GM23338 (cell line): Measurements from ENCODE around the gene PRRG3. TPM values are rescaled to one million over a fixed set of nuclear protein-coding genes. Genes with fewer than 3 reads are reported as not detected.

Experiments
- ATAC-seq: fragments of 200-7000 bp; cut with Tn5 transposase; 3 replicates; pipeline ENCODE4 v1.9.1; 2020
- DNase-seq: peaks from one replicate; pipeline ENCODE4 v3.0.0-alpha.2; 2015; ENCODE audit warnings: low spot score
- H2AFZ ChIP-seq: fragments of 200-600 bp; sonication (generic); 2 replicates; pipeline ENCODE4 v1.8.0; 2016; ENCODE audit warnings: antibody characterized with exemption, mild to moderate bottlenecking, moderate library complexity
- H3F3A ChIP-seq: fragments of 200-600 bp; sonication (generic); replicated peaks from 2 replicates; pipeline ENCODE4 v1.8.0; 2017; ENCODE audit warnings: antibody characterized with exemption, mixed run types, low read depth
- H3K27ac ChIP-seq: fragments of 200-600 bp; sonication (generic); 2 replicates; pipeline ENCODE4 v1.6.1; 2016; ENCODE audit warnings: low read depth
- H3K27me3 ChIP-seq: fragments of 200-600 bp; sonication (generic); 2 replicates; pipeline ENCODE4 v1.8.0; 2016; ENCODE audit warnings: mild to moderate bottlenecking, mixed run types, moderate library complexity; ENCODE audit not compliant: insufficient read depth
- H3K36me3 ChIP-seq: fragments of 200-600 bp; sonication (generic); 2 replicates; pipeline ENCODE4 v1.8.0; 2016; ENCODE audit warnings: mild to moderate bottlenecking; ENCODE audit not compliant: insufficient read depth
- H3K4me1 ChIP-seq: fragments of 200-600 bp; sonication (generic); 2 replicates; pipeline ENCODE4 v1.8.0; 2016; ENCODE audit warnings: mild to moderate bottlenecking, moderate library complexity; ENCODE audit not compliant: insufficient read depth
- H3K4me2 ChIP-seq: fragments of 200-600 bp; sonication (generic); 2 replicates; pipeline ENCODE4 v1.7.1; 2017; ENCODE audit warnings: mixed run types
- H3K4me3 ChIP-seq: fragments of 200-600 bp; sonication (generic); 2 replicates; pipeline ENCODE4 v1.6.1; 2016; ENCODE audit warnings: mixed run types
- H3K79me2 ChIP-seq: fragments of 200-600 bp; sonication (generic); replicated peaks from 2 replicates; pipeline ENCODE4 v1.8.0; 2017; ENCODE audit warnings: mild to moderate bottlenecking; ENCODE audit not compliant: insufficient read depth
- H3K9me2 ChIP-seq: fragments of 200-600 bp; sonication (generic); 2 replicates; pipeline ENCODE4 v1.8.0; 2017; ENCODE audit not compliant: insufficient read depth
- H4K20me1 ChIP-seq: fragments of 200-600 bp; sonication (generic); replicated peaks from 2 replicates; pipeline ENCODE4 v1.8.0; 2017; ENCODE audit warnings: mild to moderate bottlenecking; ENCODE audit not compliant: insufficient read depth
- H3K27ac Mint-ChIP-seq: 2 replicates; pipeline ENCODE4 v1.8.0; 2020; ENCODE audit warnings: inconsistent platforms, mild to moderate bottlenecking, moderate library complexity, mixed read lengths
- H3K27me3 Mint-ChIP-seq: 3 replicates; pipeline ENCODE4 v1.8.0; 2022; ENCODE audit warnings: low read depth, mild to moderate bottlenecking, moderate library complexity, mixed read lengths, inconsistent platforms; ENCODE audit not compliant: insufficient read depth, poor library complexity
- H3K36me3 Mint-ChIP-seq: 3 replicates; pipeline ENCODE4 v1.8.0; 2021; ENCODE audit warnings: low read depth, mild to moderate bottlenecking, inconsistent platforms, moderate library complexity, mixed read lengths
- H3K4me1 Mint-ChIP-seq: 3 replicates; pipeline ENCODE4 v1.8.0; 2020; ENCODE audit warnings: mild to moderate bottlenecking, inconsistent platforms, mixed read lengths
- H3K4me3 Mint-ChIP-seq: 3 replicates; pipeline ENCODE4 v1.8.0; 2021; ENCODE audit warnings: moderate library complexity, mild to moderate bottlenecking, inconsistent platforms, mixed read lengths
- H3K9me3 Mint-ChIP-seq: 3 replicates; pipeline ENCODE4 v1.8.0; 2020; ENCODE audit warnings: moderate library complexity, mild to moderate bottlenecking, inconsistent platforms, mixed read lengths
- CREB1 ChIP-seq: fragments of 250-450 bp; sonication (Bioruptor Pico); IDR thresholded peaks from 2 replicates; pipeline ENCODE4 v1.5.0; 2020; ENCODE audit warnings: low read depth, mild to moderate bottlenecking, moderate library complexity
- CTCF ChIP-seq, 2 experiments: fragments of 200-600 bp in 1 of 2; sonication (generic) in 1 of 2; conservative IDR thresholded peaks; 2 replicates each; pipeline versions ENCODE4 v1.5.1 to v1.6.1; 2016 to 2017; ENCODE audit warnings: antibody characterized with exemption in 2 of 2, low read depth in 2 of 2, mild to moderate bottlenecking in 2 of 2, moderate library complexity in 1 of 2
- EZH2 ChIP-seq: fragments of 200-600 bp; sonication (generic); IDR thresholded peaks from one replicate; pipeline ENCODE4 v1.8.0; 2017; ENCODE audit warnings: antibody characterized with exemption, mild to moderate bottlenecking, low read depth; ENCODE audit not compliant: unreplicated experiment
- POLR2AphosphoS5 ChIP-seq: IDR thresholded peaks from 2 replicates; pipeline ENCODE4 v1.6.1; 2016; ENCODE audit warnings: antibody characterized with exemption, low read depth
- REST ChIP-seq: IDR thresholded peaks from one replicate; pipeline ENCODE4 v1.6.1; 2018; ENCODE audit warnings: antibody characterized with exemption; ENCODE audit not compliant: unreplicated experiment
- polyA plus RNA-seq: library from polyadenylated mRNA; unstranded; fragments of >200 nt; fragmentation: Nextera tagmentation; extraction: Ambion mirVana; gene quantifications from 2 replicates; pipeline ENCODE4 v1.2.1, GENCODE V29; 2016
- total RNA-seq: library from RNA; depleted of rRNA; stranded (reverse); fragments of >200 nt; shearing (Covaris generic); gene quantifications from 2 replicates; pipeline ENCODE4 v1.2.3, GENCODE V29; 2014
- TF ChIP-seq, protein P1 (sequence below): IDR thresholded peaks from 2 replicates; pipeline ENCODE4 v1.6.1; 2016; ENCODE audit warnings: antibody characterized with exemption

The PRRG3 gene
- total and polyA plus RNA-seq, 2 experiments from 2014 or later, result 5.0 to 10.6 TPM

- H3F3A ChIP-seq, result no peaks in the 10 kb centered on the region
- Mint-ChIP-seq H3K4me1 (peaks cover 7% of the 10 kb centered on the region; the same call in 2 of the 3 replicates), H3K4me3 (peak overlapping the region; percentile 34; the same call in 1 of the 3 replicates), H3K27ac (no peak overlapping the region), H3K9me3 (no peaks in the 10 kb centered on the region; the same call in 2 of the 3 replicates), H3K27me3 (peaks cover 2% of the 10 kb centered on the region), H3K36me3 (no peaks in the 10 kb centered on the region)
- no peak overlapping the region for H3K4me2 ChIP-seq
- H3K4me3 ChIP-seq, result no peak overlapping the region
- peak overlapping the region; percentile 69; the same call in 1 of the 2 replicates for H2AFZ ChIP-seq
- no peaks in the 10 kb centered on the region for H3K27me3 ChIP-seq
- H3K36me3 ChIP-seq, result no peaks in the 10 kb centered on the region
- ATAC-seq (peak; percentile 98), DNase-seq (peak; percentile 72)
- peak; percentile 45 to 72 for TF ChIP-seq CTCF (conservative IDR thresholded peaks at IDR 0.05; ENCODE audit: low read depth in 2 of 2)
- TF ChIP-seq, protein P1, sequence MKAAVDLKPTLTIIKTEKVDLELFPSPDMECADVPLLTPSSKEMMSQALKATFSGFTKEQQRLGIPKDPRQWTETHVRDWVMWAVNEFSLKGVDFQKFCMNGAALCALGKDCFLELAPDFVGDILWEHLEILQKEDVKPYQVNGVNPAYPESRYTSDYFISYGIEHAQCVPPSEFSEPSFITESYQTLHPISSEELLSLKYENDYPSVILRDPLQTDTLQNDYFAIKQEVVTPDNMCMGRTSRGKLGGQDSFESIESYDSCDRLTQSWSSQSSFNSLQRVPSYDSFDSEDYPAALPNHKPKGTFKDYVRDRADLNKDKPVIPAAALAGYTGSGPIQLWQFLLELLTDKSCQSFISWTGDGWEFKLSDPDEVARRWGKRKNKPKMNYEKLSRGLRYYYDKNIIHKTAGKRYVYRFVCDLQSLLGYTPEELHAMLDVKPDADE, result no peak
- no peak for TF ChIP-seq REST
- no peaks in the 10 kb centered on the region for H4K20me1 ChIP-seq
- H3K9me2 ChIP-seq, result no peaks in the 10 kb centered on the region
- no peaks in the 10 kb centered on the region for H3K4me1 ChIP-seq
- no peaks in the 10 kb centered on the region for H3K79me2 ChIP-seq
- H3K27ac ChIP-seq, result no peak overlapping the region
Observed at GRCh38 chrX:151722241-151722846, 27.1 kb downstream of the PRRG3 start.

GRCh38 chrX:151723156-151723760 is 28.0 kb downstream of the PRRG3 start:
- no peaks in the 10 kb centered on the region for H3K4me1 ChIP-seq
- Mint-ChIP-seq H3K27me3 (peaks cover 2% of the 10 kb centered on the region), H3K4me3 (no peak overlapping the region), H3K4me1 (peaks cover 7% of the 10 kb centered on the region; the same call in 2 of the 3 replicates), H3K9me3 (no peaks in the 10 kb centered on the region; the same call in 2 of the 3 replicates), H3K36me3 (no peaks in the 10 kb centered on the region), H3K27ac (no peak overlapping the region)
- H4K20me1 ChIP-seq, result no peaks in the 10 kb centered on the region
- no peaks in the 10 kb centered on the region for H3F3A ChIP-seq
- DNase-seq (no peak), ATAC-seq (peak; percentile 17; the same call in 2 of the 3 replicates)
- no peaks in the 10 kb centered on the region for H3K27me3 ChIP-seq
- H3K27ac ChIP-seq, result no peak overlapping the region
- no peak overlapping the region for H2AFZ ChIP-seq
- no peaks in the 10 kb centered on the region for H3K36me3 ChIP-seq
- TF ChIP-seq CREB1, result no peak
- no peak for TF ChIP-seq POLR2AphosphoS5
- TF ChIP-seq EZH2, result no peak
- no peaks in the 10 kb centered on the region for H3K79me2 ChIP-seq
- H3K4me2 ChIP-seq, result no peak overlapping the region
- no peak overlapping the region for H3K4me3 ChIP-seq
- no peaks in the 10 kb centered on the region for H3K9me2 ChIP-seq
